Measurements from ENCODE around the gene DLGAP1. TPM values are rescaled to one million over a fixed set of nuclear protein-coding genes. Genes with fewer than 3 reads are reported as not detected.

The DLGAP1 gene
- total and polyA plus RNA-seq, 10 of the 15 experiments (the other 5 are each of a cell fraction or from before 2014, with no cell fraction given): 0.23 to 27.6 (median 1.9) TPM

DNA sequence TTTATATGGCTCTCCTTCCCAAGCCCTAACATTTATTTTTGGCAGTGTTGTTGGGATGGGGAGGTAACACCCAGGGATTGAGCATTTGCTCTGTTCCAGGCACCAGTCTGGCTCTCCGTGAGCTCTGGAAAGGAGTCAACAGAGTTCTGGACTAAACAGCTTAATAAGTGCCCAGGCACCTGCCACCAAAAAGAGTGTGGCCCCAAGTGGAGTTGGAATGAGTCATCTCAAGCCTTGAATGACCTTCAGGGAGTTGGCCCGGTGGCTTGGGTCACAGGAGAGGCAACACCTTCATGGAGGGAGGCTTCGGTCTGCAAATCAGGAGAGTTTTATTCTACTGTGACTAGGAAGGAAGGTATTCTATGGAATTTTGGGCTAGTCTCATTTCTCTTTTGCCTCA, 203.2 kb downstream of the DLGAP1 start (continued):
- TF ChIP-seq, protein P1, sequence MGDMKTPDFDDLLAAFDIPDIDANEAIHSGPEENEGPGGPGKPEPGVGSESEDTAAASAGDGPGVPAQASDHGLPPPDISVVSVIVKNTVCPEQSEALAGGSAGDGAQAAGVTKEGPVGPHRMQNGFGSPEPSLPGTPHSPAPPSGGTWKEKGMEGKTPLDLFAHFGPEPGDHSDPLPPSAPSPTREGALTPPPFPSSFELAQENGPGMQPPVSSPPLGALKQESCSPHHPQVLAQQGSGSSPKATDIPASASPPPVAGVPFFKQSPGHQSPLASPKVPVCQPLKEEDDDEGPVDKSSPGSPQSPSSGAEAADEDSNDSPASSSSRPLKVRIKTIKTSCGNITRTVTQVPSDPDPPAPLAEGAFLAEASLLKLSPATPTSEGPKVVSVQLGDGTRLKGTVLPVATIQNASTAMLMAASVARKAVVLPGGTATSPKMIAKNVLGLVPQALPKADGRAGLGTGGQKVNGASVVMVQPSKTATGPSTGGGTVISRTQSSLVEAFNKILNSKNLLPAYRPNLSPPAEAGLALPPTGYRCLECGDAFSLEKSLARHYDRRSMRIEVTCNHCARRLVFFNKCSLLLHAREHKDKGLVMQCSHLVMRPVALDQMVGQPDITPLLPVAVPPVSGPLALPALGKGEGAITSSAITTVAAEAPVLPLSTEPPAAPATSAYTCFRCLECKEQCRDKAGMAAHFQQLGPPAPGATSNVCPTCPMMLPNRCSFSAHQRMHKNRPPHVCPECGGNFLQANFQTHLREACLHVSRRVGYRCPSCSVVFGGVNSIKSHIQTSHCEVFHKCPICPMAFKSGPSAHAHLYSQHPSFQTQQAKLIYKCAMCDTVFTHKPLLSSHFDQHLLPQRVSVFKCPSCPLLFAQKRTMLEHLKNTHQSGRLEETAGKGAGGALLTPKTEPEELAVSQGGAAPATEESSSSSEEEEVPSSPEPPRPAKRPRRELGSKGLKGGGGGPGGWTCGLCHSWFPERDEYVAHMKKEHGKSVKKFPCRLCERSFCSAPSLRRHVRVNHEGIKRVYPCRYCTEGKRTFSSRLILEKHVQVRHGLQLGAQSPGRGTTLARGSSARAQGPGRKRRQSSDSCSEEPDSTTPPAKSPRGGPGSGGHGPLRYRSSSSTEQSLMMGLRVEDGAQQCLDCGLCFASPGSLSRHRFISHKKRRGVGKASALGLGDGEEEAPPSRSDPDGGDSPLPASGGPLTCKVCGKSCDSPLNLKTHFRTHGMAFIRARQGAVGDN (IDR thresholded peaks at IDR 0.05): peak; percentile 22; the same call in 1 of the 2 replicates
- TF ChIP-seq TBL1XR1 (IDR thresholded peaks at IDR 0.05; ENCODE audit: low read depth, low read length) (no peak), RBBP5 (conservative IDR thresholded peaks at IDR 0.05) (no peak)
- TF ChIP-seq, protein P2, sequence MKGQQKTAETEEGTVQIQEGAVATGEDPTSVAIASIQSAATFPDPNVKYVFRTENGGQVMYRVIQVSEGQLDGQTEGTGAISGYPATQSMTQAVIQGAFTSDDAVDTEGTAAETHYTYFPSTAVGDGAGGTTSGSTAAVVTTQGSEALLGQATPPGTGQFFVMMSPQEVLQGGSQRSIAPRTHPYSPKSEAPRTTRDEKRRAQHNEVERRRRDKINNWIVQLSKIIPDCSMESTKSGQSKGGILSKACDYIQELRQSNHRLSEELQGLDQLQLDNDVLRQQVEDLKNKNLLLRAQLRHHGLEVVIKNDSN (IDR thresholded peaks at IDR 0.05; ENCODE audit: borderline replicate concordance, extremely low read length, insufficient read depth, low read depth, low read length): no peak

DNA sequence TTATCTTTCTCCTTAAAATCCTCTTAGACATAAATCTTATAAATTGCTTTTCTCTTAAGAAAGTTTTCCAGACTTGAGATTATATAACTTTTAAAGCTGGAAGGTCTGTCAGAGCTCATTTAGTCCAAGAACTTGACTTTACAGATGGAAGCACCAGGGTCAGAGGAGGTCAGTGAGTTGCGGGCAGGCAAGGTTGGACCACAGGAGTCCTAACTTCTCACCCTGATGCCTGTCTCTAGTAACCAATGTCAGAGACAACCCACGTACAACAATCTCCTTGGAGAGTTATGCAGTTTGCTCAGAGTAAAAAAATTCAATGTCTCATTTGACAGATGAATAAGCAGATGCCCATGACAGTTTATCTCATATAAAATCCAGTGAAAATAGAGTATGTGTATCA, 203.9 kb downstream of the DLGAP1 start:
- intact Hi-C loops (cut with micrococcal nuclease; ENCODE audit: unreplicated experiment): no loop called here
- no peak overlapping the region for H3K9ac ChIP-seq (ENCODE audit: control insufficient read depth, insufficient read depth, low read length)
- H3K4me2 ChIP-seq (ENCODE audit: control insufficient read depth, insufficient read depth): no peak overlapping the region
- ChIA-PET RAD21 (ENCODE audit: unreplicated experiment) (interaction anchor here (0.8 to 10.4 kb wide), 26 partner anchors 9 to 805 kb away, joined by 3 to 101 read pairs (median 6); no protein-coding TSS in a partner anchor), CTCF (interaction anchor here (0.6 to 4.2 kb wide), 15 partner anchors 10 to 807 kb away, joined by 3 to 17 read pairs (median 4); no protein-coding TSS in a partner anchor), POLR2A (interaction anchor here (1.0 to 3.6 kb wide), 10 partner anchors 10 to 202 kb away, joined by 3 to 29 read pairs (median 4); no protein-coding TSS in a partner anchor), SMC1A (ENCODE audit: uncharacterized antibody, unreplicated experiment) (interaction anchor here (0.7 to 15.2 kb wide), 34 partner anchors 9 to 389 kb away, joined by 3 to 318 read pairs (median 6); no protein-coding TSS in a partner anchor)
- ATAC-seq (peak; percentile 23), FAIRE-seq (no peak), DNase-seq (ENCODE audit: low read depth, low spot score) (no peak)
- 25% methylated on average over 2 of the region's 2 CpGs for WGBS (ENCODE audit: insufficient coverage, insufficient replicate concordance, low lambda C conversion rate, missing lambda C conversion rate)
- no peaks in the 10 kb centered on the region for H3K9me3 ChIP-seq (replicated peaks; ENCODE audit: control insufficient read depth, insufficient read depth, low read length)
- H4K20me1 ChIP-seq (ENCODE audit: control insufficient read depth, insufficient read depth): no peaks in the 10 kb centered on the region
- no peak overlapping the region for H3K27ac ChIP-seq (ENCODE audit: control insufficient read depth, insufficient read depth)
- TF ChIP-seq CHD1 (IDR thresholded peaks at IDR 0.05; ENCODE audit: low read depth, low read length) (no peak), IKZF2 (IDR thresholded peaks at IDR 0.05) (no peak), NR2F1 (conservative IDR thresholded peaks at IDR 0.05) (peak; percentile 78)
- TF ChIP-seq, protein P3, sequence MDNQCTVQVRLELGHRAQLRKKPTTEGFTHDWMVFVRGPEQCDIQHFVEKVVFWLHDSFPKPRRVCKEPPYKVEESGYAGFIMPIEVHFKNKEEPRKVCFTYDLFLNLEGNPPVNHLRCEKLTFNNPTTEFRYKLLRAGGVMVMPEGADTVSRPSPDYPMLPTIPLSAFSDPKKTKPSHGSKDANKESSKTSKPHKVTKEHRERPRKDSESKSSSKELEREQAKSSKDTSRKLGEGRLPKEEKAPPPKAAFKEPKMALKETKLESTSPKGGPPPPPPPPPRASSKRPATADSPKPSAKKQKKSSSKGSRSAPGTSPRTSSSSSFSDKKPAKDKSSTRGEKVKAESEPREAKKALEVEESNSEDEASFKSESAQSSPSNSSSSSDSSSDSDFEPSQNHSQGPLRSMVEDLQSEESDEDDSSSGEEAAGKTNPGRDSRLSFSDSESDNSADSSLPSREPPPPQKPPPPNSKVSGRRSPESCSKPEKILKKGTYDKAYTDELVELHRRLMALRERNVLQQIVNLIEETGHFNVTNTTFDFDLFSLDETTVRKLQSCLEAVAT (IDR thresholded peaks at IDR 0.05): no peak
- H3K27me3 ChIP-seq (replicated peaks in 1 of 2; ENCODE audit: control insufficient read depth in 2 of 2, insufficient read depth in 2 of 2, low read length in 1 of 2): no peaks in the 10 kb centered on the region
- H3K4me1 ChIP-seq (ENCODE audit: control insufficient read depth, insufficient read depth, low read length): no peaks in the 10 kb centered on the region; the same call in 1 of the 2 replicates
- H3K4me3 ChIP-seq: no peak overlapping the region
- H3K36me3 ChIP-seq (ENCODE audit: control insufficient read depth in 2 of 2, insufficient read depth in 2 of 2, low read length in 1 of 2): no peaks in the 10 kb centered on the region
- TSS peak; percentile 32 for BruUV-seq (replicated peaks)
- no peaks in the 10 kb centered on the region for H3K79me2 ChIP-seq (ENCODE audit: control insufficient read depth, insufficient read depth, low read length)
- in situ Hi-C loops (cut with MboI): loop anchor here (25.0 kb wide), 2 partner anchors 989 to 1289 kb away; partner anchors contain the start of gene MYL12B
- no peak overlapping the region for H2AFZ ChIP-seq (ENCODE audit: control insufficient read depth, low read depth, low read length)
